Epithelial cell of esophagus (primary cell): Measurements from ENCODE around the gene IL2RA.

Experiments used
- DNase-seq: peaks from one replicate; pipeline ENCODE4 v3.0.0; 2010; ENCODE audit warnings: low read depth
- H3K4me3 ChIP-seq: 2 replicates; pipeline ENCODE4 v1.5.1; 2011; ENCODE audit warnings: mild to moderate bottlenecking, low read length, control low read depth
- TF ChIP-seq, protein P1 (sequence below): IDR thresholded peaks from 2 replicates; pipeline ENCODE4 v1.5.1; 2011; ENCODE audit warnings: low read depth, mild to moderate bottlenecking, low read length, control low read depth, inconsistent platforms; ENCODE audit not compliant: insufficient read depth; ENCODE audit errors: missing control alignments

IL2RA gene

GRCh38 chr10:5996696-5997095 is 65.5 kb downstream of the IL2RA start:
- TF ChIP-seq, protein P1, sequence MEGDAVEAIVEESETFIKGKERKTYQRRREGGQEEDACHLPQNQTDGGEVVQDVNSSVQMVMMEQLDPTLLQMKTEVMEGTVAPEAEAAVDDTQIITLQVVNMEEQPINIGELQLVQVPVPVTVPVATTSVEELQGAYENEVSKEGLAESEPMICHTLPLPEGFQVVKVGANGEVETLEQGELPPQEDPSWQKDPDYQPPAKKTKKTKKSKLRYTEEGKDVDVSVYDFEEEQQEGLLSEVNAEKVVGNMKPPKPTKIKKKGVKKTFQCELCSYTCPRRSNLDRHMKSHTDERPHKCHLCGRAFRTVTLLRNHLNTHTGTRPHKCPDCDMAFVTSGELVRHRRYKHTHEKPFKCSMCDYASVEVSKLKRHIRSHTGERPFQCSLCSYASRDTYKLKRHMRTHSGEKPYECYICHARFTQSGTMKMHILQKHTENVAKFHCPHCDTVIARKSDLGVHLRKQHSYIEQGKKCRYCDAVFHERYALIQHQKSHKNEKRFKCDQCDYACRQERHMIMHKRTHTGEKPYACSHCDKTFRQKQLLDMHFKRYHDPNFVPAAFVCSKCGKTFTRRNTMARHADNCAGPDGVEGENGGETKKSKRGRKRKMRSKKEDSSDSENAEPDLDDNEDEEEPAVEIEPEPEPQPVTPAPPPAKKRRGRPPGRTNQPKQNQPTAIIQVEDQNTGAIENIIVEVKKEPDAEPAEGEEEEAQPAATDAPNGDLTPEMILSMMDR, result no peak
- DNase-seq, result no peak
- no peak overlapping the region for H3K4me3 ChIP-seq

GRCh38 chr10:5992398-5992797 is 69.8 kb downstream of the IL2RA start:
- TF ChIP-seq, protein P1, result no peak
- no peak overlapping the region for H3K4me3 ChIP-seq
- no peak for DNase-seq

GRCh38 chr10:5991708-5992107 is 70.5 kb downstream of the IL2RA start:
- TF ChIP-seq, protein P1, result no peak
- H3K4me3 ChIP-seq, result no peak overlapping the region
- DNase-seq, result no peak

DNA sequence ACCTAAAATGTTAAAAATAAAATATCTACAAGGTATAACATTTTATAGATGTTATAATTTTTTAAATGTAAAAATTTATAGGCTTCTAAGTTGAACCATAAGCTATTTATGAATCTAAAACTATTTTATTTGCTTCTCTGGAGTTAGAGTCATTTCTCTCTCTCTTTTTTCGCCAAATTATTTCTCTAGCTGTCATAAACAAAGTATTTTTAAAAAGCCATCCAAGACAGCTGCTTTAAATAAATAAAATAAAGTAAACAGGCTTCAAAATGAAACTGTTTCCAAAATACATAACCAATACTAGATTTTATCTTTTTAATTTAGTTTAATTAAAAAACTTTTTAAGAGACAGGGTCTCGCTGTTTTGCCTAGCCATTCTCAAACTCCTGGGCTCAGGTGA is 72.4 kb downstream of the IL2RA start:
- DNase-seq, result no peak
- TF ChIP-seq, protein P1, result no peak
- no peak overlapping the region for H3K4me3 ChIP-seq

DNA sequence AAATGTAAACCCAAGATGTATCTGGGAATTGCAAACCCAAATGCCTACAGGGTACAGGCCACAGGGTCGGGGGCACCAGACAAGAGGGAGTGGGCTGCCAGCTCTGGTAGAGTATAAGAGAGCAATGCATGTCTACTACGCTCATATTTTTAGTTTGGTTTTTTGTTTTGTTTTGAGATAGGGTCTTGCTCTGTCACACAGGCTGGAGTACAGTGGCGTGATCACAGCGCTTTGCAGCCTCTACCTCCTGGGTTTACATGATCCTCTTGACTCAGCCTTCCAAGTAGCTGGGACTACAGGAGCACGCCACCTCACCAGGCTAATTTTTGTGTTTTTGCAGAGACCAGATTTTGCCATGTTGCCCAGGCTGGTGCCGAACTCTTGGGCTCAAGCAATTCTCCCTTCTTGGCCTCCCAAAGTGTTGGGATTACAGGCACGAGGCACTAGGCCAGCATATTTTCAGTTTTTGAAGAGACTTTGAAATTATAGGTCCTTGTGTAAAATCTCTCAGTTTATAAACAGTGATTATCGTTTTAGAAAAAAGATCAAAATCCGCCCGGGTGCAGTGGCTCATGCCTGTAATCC is 73.7 kb downstream of the IL2RA start:
- no peak overlapping the region for H3K4me3 ChIP-seq
- TF ChIP-seq, protein P1, result no peak
- DNase-seq, result no peak

DNA sequence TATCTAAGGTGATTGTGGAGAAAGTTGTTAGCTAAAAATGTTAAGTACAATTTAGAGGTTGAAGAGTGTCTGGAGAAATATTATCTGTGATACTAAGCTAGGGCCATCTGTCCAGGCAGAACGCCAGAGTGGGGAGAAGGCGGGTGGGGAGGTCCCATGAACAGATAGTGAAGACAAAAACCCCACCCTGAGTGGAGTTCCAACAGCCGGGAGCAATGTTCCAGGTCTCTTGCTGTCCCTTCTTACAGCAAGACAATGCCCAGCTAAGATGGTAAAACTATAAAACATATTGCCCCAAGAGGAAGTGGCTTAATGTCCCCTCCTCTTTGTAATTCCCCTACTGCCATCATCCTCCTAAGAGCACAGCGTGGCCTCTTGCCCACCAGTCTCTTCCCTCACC is 74.4 kb downstream of the IL2RA start:
- TF ChIP-seq, protein P1, result no peak
- H3K4me3 ChIP-seq, result no peak overlapping the region
- DNase-seq, result no peak

DNA sequence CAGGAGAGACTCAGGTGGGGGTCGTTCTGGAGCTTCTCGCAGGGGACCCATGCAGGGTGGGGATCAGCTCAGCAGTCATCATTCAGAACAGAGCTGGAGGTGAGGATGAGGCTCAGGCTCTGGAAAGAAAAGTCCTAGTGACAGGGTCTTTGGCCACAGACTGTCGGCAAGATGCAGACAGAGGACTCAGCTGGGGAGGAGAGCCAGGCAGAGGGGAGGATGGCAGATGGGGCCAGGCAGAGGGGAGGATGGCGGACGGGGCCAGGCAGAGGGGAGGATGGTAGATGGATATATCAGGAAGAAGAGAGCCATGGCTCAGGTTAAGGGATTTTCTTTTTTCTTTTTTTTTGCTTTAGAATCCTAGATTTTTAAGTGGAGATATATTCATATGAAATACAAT is 77.1 kb downstream of the IL2RA start:
- no peak for DNase-seq
- no peak overlapping the region for H3K4me3 ChIP-seq
- TF ChIP-seq, protein P1, result no peak
